NCI-H1694 treated with DMSO at 0.1 percent for 48 hours (cell line): ENCODE measurements around the gene SERPINA4.

Experiments used
- DNase-seq: peaks from one replicate; lab custom pipeline; 2025; lab: John Stamatoyannopoulos, UW

SERPINA4 gene

GRCh38 chr14:94560751-94561655 is at the start of gene SERPINA4:
SERPINA4 (plus strand) TSS chr14:94561442; CDS start chr14:94563483, 2,041 bp downstream.
- DNase-seq: no peak

- DNase-seq: no peak
These were observed 46.9 kb upstream of the SERPINA4 start for GRCh38 chr14:94514351-94514750.

DNA sequence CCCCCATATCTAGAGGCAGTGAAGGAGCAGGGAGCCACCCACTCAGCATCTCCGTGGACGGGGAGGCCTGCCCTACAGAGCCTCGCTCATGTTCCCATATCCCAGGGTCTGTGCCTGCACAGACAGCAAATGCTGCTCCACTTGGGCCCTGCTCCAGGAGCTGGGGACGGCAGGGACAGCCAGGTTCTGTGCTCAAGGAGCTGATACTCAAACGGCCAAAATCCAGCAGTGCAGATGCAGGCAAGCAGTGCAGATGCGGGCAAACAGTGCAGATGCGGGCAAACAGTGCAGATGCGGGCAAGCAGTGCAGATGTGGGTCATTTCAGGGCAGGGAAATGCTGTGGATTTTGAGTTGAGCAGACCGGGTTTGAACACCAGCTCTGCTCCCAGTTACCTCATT is 45.8 kb upstream of the SERPINA4 start:
- no peak for DNase-seq

GRCh38 chr14:94515856-94516255 is 45.4 kb upstream of the SERPINA4 start:
- no peak for DNase-seq

GRCh38 chr14:94517248-94517640 is 44.0 kb upstream of the SERPINA4 start:
- no peak for DNase-seq

- DNase-seq: no peak
These were observed 43.5 kb upstream of the SERPINA4 start for GRCh38 chr14:94517641-94518257.

DNA sequence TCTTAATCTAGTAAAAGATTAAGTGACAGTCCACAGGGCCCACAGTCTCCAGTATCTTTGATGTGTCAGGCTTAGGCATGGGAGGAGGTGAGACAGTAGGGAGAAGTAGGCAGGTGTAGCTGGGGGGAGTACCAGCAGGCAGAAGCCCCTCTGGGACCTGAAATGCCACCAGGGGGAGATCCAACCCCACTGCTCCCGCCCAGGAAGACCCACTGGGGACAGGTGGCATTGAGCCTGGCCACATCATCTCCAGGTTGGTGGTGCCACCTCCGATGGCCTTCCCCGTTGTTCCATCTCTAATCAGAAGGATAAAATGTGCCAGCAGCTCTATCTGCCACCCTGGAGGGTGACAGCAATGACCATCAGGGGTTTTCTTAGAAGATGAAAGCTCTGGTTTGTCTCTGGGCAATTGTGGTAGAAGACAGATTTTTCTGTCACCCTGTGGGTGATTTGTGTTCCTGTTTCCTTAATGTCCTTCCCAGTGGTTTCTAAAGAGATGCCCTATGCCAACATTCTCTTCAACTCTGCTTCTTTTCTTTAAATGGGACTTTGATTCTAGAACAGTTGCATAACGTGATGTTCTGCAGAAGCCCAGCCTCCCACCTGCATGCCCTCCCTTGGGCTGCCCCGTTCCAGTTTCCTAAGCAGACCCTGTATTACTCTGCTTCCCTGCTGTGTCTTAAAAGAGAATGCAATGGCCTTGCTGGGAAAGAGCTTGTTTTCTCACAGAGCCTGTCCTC is 39.7 kb upstream of the SERPINA4 start:
- no peak for DNase-seq

- DNase-seq: no peak
These were observed 39.0 kb upstream of the SERPINA4 start for GRCh38 chr14:94522115-94522724.

GRCh38 chr14:94523265-94523664 is 38.0 kb upstream of the SERPINA4 start:
- DNase-seq: no peak

DNA sequence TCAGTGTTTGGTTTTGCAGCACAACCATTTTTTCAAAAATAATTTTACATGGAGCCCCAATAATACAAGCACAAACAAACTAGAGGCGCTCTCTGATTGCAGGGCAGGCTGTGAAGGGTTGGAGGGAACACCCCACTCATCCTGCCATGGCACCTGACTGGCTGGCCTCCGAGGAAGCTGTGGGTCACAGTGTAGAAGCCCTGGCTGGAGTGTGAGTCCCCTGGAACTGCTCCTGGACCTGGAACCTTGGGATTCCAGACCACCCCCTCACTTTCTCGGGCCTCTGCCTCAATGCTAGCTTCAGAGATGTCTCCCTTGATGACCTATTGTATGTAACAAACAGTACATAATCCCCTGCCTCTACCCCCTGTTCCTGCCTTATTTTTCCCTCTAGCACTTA is 37.1 kb upstream of the SERPINA4 start:
- no peak for DNase-seq

- no peak for DNase-seq
These were observed 30.1 kb upstream of the SERPINA4 start for GRCh38 chr14:94531187-94531586.

DNA sequence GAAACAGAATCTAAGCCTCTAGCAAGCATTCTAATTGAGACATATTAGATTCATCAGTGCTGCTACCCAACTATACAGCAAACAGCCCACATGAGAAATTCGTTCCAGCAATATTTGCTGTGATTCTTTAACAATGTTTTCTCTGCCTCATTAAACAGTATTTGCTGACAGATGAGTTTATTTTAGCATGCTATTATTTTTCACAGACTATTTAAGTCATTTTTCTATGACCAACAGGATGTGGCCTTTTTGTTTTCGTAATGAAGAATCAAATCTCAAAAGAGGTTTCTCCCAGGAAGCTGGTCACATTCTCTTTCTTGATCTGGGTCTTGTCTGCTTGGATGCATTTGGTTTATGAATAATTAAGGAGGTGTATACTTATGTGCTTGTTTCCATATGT is 28.8 kb upstream of the SERPINA4 start:
- DNase-seq: no peak

GRCh38 chr14:94535506-94535905 is 25.7 kb upstream of the SERPINA4 start:
- no peak for DNase-seq

GRCh38 chr14:94536836-94537235 is 24.4 kb upstream of the SERPINA4 start:
- peak; percentile 42 for DNase-seq

DNA sequence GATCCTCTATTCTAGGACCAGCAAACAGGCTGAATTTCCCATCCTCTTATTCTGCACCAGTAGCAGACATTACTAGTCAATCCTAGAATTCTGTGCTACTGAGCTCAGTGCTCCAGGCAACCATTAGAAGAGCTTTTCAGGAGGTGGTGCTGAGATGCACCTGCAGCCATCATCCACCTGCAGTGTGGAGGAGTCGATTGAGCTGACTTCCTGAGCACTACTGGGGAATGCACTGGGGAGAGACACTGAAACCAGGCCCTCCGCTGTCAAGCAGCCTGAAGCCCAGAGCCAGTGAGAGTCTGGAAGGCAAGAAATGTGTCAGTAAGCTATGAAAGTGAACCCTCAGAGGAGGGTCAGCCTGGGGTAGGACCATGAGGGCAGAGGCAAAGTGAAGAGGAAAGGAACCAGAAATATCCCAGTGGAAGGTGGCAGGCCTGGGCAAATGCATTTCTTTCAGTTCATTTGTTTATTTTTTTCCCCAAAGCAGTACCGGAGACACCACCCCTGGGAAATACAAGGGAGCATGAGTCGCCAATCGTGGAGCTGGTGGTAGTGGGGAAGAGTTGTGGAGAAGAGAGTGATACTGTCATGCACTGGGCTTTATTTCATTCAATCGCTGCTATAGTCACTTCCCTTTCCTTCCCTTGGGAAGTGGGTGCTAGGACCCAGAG is 23.0 kb upstream of the SERPINA4 start:
- no peak for DNase-seq

GRCh38 chr14:94539181-94539580 is 22.1 kb upstream of the SERPINA4 start:
- DNase-seq: no peak

- DNase-seq: no peak
These were observed 21.0 kb upstream of the SERPINA4 start for GRCh38 chr14:94540031-94540794.

GRCh38 chr14:94541234-94541975 is 19.8 kb upstream of the SERPINA4 start:
- DNase-seq: no peak

DNA sequence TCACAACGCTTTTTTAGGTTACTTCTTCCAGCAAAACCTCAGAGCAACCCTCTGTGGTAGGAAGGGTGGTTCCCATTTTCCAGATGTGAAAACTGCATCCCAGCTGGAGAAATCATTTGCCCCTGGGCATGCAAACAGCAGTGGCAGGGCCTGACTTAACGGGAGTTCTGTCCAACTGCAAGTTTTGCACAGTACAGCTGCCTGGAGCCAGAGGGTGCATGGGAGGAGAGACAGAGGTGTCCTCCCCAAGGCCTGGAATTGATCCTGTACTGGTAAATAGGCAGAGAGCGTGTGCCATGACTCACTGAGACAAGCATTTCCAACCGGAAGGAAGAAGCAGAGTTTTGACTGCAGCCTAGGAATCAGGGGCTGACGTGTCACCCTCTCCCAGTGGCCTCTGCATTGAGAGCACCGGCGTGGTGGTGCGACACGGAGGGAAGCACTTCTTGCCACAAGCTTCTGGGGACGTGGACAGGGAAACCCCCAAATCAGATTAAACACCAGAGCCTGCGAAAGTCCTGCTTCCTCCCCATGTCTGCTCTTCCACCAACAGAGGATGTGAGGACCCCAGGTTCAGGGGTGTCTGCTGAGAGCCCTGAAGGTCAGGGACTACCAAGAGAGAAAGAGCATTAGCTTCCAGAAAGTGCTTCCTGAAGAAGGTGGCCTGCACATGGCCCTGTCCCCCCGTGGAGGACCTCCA is 19.0 kb upstream of the SERPINA4 start:
- DNase-seq: no peak
